NCI-H2029 (cell line): ENCODE measurements around the gene ZBTB1.
"Not testable (repeated sequence)": the region's sequence is repeated elsewhere in the genome, so short reads cannot be mapped to it uniquely, and the experiment has no call there.

Experiments
- DNase-seq: peaks from one replicate; lab custom pipeline; 2025; lab: John Stamatoyannopoulos, UW

Gene ZBTB1

DNA sequence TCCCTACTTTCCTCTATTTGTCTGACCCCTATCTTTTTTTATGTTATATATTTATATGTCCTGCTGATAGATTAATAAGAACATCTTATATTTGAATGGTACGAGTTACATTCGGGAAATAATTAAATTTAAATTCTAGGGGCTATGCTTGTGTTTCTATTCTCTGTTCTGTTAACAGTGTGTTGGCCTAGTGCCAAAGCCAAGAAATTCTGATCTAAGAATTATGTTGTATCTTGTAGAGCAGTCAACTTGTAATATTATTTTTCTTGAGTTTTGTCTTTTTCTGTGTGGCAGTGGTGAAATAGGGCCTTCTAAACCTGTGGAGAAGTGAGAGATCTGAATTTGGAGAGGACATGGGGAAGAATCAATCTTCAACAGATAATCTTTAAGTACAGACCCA is 27.0 kb downstream of the ZBTB1 start:
- no peak for DNase-seq

DNA sequence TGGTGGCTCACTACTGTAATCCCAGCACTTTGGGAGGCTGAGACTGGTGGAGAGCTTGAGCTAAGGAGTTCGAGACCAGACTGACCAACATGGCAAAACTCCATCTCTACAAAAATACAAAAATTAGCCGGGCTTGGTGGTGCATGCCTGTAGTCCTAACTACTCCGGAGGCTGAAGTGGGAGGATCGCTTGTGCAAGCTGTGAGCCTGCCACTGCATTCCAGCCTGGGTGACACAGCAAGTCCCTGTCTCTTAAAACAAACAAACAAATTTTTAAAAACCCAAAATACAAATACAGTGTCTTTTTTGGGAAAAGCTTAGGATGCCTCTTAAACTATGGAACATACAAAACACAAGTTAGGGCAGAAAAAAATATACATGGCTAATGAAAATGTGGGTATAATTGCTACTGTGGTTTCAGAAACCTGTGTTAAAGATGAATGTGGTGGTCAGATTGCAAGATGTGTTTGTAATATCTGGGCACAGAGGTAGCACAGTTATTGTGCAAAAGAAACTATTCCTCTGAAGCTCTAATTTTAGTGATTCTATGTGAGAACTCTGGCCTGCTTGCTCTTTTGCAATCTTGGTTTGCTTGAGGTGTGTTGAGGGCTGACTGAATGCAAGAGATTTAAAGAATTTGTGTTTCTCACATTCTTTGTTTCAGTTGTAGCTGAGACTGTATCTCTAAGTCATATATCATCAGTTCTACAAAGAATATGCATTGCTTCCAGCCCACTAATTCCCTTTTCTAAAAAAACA is 32.1 kb downstream of the ZBTB1 start:
- DNase-seq = no peak

DNA sequence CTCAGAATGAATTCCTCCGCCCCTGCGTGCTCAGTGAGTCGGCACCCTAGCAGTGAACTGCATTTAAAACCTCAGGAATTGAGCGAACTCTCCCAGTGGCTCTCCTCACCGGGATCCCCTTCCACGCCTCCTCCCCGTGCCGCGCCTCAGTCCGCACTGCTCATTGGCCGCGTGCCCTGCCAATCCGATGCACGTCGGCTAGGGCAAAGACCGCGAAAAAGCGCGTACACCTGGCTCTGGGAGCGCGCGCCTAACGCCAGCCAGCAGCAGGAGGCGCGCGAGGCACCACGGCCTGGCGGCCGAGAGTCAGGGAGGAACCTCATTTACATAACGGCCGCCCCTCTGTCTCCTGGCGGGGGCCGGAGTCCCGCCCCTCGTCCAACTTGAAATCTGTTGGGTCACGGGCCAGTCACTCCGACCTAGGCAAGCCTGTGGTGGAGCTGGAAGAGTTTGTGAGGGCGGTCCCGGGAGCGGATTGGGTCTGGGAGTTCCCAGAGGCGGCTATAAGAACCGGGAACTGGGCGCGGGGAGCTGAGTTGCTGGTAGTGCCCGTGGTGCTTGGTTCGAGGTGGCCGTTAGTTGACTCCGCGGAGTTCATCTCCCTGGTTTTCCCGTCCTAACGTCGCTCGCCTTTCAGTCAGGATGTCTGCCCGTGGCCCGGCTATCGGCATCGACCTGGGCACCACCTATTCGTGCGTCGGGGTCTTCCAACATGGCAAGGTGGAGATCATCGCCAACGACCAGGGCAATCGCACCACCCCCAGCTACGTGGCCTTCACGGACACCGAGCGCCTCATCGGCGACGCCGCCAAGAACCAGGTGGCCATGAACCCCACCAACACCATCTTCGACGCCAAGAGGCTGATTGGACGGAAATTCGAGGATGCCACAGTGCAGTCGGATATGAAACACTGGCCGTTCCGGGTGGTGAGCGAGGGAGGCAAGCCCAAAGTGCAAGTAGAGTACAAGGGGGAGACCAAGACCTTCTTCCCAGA is 35.9 kb downstream of the ZBTB1 start, which contains the start of gene HSPA2:
HSPA2 (plus strand) TSS at position 534 of the 995 bp plus-strand sequence; CDS start at position 643, 109 bp downstream.
- peak; percentile 92 for DNase-seq

DNA sequence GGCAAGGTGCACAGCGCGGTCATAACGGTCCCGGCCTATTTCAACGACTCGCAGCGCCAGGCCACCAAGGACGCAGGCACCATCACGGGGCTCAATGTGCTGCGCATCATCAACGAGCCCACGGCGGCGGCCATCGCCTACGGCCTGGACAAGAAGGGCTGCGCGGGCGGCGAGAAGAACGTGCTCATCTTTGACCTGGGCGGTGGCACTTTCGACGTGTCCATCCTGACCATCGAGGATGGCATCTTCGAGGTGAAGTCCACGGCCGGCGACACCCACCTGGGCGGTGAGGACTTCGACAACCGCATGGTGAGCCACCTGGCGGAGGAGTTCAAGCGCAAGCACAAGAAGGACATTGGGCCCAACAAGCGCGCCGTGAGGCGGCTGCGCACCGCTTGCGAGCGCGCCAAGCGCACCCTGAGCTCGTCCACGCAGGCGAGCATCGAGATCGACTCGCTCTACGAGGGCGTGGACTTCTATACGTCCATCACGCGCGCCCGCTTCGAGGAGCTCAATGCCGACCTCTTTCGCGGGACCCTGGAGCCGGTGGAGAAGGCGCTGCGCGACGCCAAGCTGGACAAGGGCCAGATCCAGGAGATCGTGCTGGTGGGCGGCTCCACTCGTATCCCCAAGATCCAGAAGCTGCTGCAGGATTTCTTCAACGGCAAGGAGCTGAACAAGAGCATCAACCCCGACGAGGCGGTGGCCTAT is 36.8 kb downstream of the ZBTB1 start:
- DNase-seq = no peak

DNA sequence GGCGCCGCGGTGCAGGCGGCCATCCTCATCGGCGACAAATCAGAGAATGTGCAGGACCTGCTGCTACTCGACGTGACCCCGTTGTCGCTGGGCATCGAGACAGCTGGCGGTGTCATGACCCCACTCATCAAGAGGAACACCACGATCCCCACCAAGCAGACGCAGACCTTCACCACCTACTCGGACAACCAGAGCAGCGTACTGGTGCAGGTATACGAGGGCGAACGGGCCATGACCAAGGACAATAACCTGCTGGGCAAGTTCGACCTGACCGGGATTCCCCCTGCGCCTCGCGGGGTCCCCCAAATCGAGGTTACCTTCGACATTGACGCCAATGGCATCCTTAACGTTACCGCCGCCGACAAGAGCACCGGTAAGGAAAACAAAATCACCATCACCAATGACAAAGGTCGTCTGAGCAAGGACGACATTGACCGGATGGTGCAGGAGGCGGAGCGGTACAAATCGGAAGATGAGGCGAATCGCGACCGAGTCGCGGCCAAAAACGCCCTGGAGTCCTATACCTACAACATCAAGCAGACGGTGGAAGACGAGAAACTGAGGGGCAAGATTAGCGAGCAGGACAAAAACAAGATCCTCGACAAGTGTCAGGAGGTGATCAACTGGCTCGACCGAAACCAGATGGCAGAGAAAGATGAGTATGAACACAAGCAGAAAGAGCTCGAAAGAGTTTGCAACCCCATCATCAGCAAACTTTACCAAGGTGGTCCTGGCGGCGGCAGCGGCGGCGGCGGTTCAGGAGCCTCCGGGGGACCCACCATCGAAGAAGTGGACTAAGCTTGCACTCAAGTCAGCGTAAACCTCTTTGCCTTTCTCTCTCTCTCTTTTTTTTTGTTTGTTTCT is 37.6 kb downstream of the ZBTB1 start:
- DNase-seq = no peak

DNA sequence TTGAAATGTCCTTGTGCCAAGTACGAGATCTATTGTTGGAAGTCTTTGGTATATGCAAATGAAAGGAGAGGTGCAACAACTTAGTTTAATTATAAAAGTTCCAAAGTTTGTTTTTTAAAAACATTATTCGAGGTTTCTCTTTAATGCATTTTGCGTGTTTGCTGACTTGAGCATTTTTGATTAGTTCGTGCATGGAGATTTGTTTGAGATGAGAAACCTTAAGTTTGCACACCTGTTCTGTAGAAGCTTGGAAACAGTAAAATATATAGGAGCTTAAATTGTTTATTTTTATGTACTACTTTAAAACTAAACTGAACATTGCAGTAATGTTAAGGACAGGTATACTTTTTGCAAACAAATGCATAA is 38.2 kb downstream of the ZBTB1 start:
- DNase-seq = no peak

DNA sequence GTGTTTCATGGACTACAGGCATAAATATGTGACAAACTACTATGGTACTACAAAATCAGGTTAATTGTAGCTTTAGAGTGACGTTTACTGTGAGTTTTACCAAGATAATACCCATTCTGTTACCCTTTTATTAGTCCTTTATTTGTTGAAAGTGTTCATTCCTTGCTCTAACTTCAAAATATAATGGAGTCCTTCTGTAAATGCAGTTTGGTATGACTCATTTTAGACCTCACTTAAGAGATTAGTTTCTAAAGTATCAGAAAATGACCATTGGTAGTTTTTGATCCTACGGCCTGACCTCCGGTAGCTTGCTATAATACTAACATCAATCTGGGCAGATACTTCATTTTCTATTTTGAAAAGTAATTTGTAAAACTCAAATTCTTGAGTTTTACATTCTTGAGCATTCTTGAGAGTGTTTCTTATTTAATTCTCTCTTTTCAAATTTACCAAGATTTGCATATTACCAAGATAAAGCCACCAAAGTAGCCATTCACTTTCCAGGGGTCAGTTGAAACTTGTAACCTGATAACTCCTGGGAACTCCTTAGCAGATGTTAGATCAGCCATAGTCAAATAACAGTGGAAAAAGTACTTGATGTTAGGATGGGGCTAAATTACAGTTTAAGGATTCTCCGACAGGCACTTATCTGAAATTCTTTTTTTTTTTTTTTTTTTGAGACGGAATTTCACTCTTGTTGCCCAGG is 40.2 kb downstream of the ZBTB1 start:
- DNase-seq = no peak

DNA sequence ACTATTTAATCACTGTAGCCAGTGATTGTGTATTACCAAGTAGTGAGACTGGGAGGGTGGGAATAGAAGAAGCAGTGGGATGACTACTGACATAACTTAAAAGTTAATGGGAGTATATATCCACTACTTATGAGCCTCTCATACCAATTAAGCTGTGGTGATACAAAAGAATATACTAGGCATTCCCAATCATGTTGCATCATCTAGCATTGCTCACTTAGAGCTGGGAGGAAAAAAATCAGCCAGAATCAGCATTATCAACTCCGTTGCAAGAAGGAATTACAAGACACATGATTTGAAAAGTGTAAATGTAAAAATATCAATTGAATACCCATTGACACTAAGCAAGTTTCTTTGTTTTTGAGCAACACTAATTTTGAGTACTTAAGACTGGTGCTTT is 44.4 kb downstream of the ZBTB1 start:
- DNase-seq = no peak

DNA sequence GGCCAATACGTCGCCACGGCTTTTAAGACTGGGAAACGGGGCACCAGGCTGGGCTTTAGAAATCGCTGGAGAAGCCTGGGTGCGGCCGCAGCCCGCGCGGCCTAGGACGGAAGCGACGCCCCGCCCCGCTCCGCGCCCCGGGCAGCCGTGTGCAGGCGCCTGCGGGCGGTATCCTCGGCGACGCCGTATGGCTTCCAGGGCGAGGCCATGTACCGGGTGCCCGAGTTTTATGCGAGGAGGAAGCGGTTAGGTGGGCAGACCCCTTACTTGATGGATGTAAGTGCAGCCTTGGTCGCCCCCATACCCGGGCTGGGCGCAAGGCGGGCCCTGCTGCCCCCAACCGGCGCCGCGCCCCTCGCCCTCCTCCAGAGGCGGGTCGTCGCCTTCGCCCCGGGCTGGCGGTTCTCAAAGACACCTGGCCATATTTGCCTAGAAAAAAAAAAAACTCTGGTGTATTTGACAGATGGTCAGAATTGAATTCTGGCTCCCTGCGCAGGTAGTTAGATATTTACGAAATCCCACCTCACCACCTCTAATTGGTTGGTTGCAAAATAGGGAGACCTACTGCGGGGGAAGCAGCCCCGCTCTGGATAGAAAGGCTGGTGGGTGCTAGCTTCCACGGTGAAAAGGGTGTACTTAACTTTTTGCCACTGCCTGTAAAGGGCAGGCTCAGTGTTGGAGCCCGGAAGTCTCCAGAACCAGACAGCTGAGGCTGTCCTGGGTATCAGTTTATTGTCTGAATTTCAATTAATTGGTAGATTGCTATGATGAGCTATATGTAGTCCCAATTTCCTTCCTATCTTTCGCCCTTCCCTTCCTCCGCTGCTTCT is 45.4 kb downstream of the ZBTB1 start, which contains the start of gene PPP1R36:
PPP1R36 (plus strand) TSS at position 171 of the 830 bp plus-strand sequence; CDS start at position 208, 37 bp downstream.
- peak; percentile 3 for DNase-seq

DNA sequence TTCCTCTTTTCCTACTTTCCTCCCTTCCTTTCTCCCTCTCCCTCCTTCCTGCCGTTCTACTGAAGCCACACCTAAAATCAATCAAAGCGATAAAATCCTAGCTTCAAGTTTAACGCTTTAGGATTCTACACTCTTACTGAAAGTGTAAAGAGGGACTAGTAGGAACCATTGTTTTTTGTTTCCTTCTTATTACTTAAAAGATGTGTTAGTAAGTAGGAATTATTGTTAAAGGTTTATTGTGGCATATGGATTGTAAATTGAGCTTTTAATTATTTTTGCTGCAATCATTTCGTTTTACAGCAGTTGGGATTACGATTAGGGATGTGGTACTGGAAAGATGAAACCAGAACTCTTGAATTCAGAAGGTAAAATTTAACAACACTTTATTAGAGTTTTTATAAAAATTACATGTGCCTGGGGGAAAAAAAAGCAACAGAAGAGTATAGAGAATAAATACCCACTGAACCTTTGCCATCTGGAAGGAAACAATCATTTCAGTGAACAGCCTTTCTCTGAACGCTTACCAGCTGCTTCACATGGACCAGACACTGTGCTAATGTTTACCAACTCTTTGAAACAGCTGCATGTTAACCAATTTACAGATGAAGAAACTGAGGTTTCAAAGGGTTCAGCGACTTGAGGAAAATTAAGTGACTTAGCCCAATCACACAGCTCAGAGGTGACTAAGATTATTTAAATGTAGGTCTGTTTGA is 46.2 kb downstream of the ZBTB1 start:
- no peak for DNase-seq

DNA sequence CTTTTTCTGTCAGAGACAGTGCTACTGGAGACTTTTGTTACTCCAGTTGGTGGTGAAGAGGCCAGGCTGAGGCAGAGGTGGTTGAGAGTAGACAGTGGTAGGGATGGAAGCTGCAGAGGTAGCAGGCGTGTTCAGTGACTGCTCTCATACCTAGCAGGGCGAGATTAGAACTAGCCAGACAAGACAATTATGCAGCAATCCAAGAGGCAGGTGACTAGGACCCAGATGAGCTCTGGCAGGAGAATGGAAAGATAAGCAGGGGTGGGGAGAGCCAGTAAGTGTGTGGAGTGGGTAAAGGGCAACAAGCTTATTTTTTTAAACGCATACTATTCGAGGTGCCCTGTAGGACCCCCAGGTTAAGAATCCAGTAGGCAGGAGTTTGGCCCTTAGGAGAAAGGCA is 50.0 kb downstream of the ZBTB1 start:
- DNase-seq = no peak

DNA sequence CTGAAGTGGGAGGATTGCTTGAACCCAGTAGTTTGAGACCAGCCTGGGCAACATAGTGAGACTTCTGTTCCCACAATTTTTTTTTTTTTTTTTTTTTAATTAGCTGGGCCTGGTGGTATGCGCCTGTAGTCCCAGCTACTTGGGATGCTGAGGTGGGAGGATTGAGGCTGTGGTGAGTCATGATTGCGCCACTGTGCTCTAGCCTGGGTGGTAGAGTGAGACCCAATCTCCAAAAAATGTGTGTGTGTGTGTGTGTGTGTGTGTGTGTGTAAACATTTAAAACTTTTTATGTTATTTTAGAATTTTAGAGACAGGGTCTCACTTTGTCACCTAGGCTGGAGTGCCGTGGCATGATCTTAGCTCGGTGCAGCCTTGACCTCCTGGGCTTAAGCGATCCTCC is 52.0 kb downstream of the ZBTB1 start:
- DNase-seq = no peak

DNA sequence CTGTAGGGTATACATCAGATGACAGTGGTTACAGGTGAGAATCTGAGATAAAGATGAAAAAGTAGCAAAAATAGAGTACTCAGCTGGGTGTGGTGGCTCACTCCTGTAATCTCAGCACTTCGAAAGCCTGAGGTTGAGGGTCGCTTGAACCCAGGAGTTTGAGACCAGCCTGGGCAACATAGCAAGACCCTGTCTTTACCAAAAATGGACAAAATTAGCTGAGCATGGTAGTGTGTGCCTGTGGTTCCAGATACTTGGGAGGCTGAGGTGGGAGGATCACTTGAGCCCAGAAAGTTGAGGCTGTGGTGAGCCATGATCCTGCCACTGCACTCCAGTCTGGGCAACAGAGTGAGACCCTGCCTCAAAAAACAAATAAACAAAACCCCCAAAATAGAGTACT is 53.6 kb downstream of the ZBTB1 start:
- DNase-seq = not testable (repeated sequence)

DNA sequence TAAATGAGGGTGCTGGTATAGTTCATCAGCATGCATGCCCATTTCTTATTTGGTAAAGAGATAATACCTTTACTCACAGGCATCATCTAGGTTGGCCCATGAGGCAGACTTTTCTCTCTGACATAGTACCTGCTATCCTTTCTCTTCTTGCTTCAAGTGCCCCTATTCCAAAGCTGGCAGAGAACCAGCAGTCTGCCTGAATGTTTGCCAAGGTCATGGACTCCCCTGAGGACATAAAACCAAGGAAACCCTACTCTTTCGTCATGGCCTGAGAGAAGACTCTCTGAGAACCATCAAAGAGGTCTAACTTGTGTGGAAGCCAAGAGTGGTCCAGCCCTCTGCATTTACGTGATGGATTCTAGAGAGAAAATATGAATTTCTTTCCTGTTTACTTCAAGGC is 57.1 kb downstream of the ZBTB1 start:
- DNase-seq = peak; percentile 1

DNA sequence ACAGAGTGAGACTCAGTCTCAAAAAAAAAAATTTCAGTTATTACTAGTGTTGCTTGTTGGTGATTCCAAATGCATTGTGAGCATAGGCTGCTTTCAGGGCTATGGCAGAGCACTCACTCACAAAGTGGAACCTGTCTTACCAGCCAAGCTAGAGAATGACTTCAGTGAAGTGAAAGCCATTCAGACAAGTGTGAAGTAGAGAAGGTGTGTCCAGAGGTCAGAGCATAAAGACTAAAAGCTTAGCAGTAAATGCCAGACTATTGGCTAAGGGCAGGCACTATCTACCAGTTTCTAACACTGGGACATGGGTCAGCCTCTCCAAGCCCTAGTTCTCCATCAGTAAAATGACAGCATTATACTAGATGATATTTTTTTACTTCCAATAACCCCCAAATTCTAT is 57.9 kb downstream of the ZBTB1 start:
- no peak for DNase-seq

DNA sequence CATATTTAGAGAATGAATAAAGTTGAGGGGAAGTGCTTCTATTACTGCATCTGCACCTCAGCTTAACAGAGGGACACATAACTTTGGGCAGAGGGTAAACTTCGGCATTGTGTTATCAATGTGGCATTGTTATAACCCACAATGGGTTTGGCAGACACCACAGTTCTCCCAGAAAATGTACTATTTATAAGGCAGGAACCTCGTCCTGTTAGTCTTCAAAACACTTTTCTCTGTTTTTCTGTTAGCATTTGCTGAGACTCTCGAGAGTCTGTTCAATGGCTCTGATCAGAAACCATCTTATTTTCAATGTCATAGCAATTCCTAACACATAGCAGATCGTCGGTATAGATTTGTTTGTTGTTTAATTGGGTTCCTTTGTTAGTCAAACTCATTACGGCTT is 59.1 kb downstream of the ZBTB1 start:
- no peak for DNase-seq

DNA sequence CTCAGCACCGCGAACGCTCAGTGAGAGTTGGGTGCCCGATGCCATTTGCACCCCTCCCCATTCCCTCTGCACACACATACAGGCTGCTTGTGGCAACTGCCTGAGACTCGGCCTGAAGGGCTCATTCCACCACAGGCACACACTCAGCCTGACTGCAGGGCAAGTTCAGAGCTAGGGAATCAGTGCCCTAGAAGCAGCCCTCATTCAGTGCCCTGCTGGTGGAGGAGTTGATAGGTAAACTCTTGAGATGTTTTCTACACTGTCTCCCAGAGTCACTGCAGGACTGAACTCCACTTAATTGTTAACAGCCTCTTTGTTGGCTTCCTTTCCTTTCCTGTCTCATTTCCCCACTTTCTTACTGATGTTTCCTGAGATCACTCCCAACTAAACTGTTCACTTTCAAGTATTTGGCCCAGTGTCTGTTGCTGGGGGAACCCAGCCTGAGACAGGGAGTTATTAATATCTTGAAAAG is 62.1 kb downstream of the ZBTB1 start:
- DNase-seq = no peak

DNA sequence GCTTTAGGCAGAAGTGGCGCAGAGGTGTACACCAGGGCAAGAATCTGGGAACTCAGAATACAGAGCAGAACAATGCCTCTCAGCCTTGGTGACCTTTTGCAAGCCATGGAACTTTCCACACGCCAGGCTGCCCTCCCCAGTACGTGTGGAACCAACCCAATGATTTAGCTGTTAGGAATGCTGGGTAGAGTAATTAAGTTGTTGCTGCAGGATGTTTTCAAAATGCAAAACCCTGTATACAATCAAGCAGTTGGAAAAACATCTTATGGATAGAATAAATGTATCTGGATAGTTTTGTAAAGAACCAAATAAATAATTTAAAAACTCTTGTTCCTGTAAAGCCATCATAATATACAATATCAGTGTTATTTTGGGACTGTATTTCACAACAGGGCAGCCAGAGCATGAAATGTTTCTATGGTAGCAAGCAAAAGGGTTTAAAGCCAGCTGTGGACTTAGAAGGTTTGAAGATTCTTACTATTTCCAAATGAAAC is 64.6 kb downstream of the ZBTB1 start:
- DNase-seq = no peak

DNA sequence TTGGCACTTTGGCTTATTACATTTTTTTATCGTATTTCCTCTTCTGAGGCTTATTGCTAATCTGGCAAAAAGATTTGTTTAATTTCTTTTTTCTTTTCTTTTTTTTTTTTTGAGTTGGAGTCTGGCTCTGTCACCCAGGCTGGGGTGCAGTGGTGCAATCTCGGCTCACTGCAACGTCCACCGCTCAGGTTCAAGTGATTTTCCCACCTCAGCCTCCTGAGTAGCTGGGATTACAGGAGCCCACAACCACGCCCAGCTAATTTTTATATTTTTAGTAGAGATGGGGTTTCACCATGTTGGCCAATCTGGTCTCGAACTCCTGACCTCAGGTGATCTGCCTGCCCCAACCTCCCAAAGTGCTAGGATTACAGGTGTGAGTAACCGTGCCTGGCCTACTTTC is 65.1 kb downstream of the ZBTB1 start:
- not testable (repeated sequence) for DNase-seq
